Measurements from ENCODE around the gene NLGN2.

Gene NLGN2

DNA sequence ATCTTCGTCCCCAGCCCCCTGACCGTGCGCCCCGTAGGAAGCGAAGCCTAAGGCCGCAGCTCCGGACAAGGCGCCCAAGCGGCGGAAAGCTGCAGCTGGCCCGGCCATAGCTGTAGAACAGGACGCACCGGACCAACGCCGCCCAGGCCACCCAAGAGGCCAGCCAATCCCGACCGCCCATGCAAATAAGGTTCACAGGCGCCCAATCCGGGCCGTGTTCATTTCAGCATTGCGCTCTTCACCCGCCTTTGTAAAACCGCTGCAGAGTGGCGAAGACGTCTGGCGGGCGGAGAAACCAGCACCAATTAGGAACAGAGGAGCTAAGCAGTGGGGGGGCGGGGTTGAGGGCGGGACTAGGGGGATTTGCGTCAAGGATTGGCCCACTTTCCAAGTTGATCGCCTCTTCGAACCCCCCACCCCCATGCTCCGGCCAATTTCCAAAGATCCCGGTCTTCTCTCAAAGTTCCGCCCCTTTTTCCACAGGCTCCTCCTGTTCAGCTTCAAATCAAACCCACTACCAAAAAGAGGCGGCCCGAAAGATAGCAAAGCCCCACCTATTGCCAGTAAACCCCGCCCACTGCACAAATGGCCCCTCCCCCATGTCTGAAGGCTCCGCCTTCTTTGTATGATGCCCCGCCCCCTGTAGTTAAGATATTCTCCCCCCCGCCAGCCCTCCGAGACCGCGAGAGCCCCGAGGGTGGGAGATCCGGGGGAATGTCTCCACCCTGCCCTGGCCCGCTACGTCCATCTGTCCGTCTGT is 3.5 kb upstream of the NLGN2 start, which contains the start of gene TMEM256:
TMEM256 (minus strand) TSS at position 121 of the 760 bp plus-strand sequence; CDS start at position 108, 13 bp downstream.
- Histone ChIP-seq H3K27me3 (ENCODE audit: insufficient read depth, low read length) (peaks cover 9% of the 10 kb centered on the region), H3K27ac (ENCODE audit: low read depth, low read length, poor library complexity, severe bottlenecking) (no peak within 1 kb of the TSS), H3K9me3 (ENCODE audit: low read length) (no peaks in the 10 kb centered on the region), H3K79me2 (ENCODE audit: insufficient read depth, low read length) (no peaks in the 10 kb centered on the region), H3K4me3 (ENCODE audit: low read depth, low read length, poor library complexity, severe bottlenecking) (peak within 1 kb of the TSS; percentile 77), H3K36me3 (ENCODE audit: insufficient read depth, low read length) (no peaks in the 10 kb centered on the region), H3K4me2 (ENCODE audit: low read length) (peak within 1 kb of the TSS; percentile 85), H4K20me1 (ENCODE audit: insufficient read depth, low read length) (no peaks in the 10 kb centered on the region), H3F3A (ENCODE audit: insufficient read depth, low read length) (0 out of 2 replicates have a peak, but pooled peaks cover 3% of the 10 kb centered on the region), H3K9ac (ENCODE audit: low read length) (peak within 1 kb of the TSS; percentile 78), H3K4me1 (ENCODE audit: insufficient read depth, low read length, severe bottlenecking) (peaks cover 15% of the 10 kb centered on the region), H2AFZ (ENCODE audit: low read length) (no peak within 1 kb of the TSS), H3K9me2 (ENCODE audit: low read depth, low read length) (no peaks in the 10 kb centered on the region)
- TF ChIP-seq EZH2 (IDR thresholded peaks at IDR 0.05; ENCODE audit: borderline replicate concordance, low read length) (no peak), CTCF (IDR thresholded peaks at IDR 0.05; ENCODE audit: low read length) (no peak)

DNA sequence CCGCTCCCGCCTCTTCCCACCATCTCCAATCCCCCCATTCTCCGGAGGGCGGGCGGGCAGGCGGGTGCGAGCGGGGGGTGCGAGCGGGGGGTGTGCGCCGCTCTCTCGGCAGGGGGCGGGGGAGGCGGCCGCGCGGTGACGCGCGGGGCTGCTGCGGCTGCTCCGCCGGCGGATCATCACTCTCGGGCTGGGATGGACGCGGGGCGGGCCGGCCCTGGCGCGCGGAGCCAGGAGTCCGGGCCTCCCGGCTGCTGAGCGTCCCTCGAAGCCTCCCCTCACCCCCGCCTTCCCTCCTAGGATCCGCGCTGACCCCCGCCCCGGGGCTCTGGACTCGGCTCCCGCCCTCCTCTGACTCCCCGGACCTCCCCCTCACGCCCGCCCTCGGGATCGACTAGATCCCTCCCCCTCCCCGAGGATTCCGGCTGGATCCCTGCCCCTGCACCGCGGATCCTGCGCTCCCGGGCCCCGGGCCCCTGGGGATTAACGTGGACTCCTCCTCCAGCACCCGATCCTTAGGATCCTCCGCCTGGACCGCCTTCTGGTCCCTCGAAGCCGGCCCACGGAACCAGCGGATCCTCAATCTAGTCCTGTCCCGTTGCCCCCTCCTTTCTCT is 2.8 kb upstream of the NLGN2 start:
- TF ChIP-seq EZH2 (IDR thresholded peaks at IDR 0.05; ENCODE audit: borderline replicate concordance, low read length): no peak
- no peak for TF ChIP-seq CTCF (IDR thresholded peaks at IDR 0.05; ENCODE audit: low read length)
- Histone ChIP-seq H3K9me3 (ENCODE audit: low read length) (no peaks in the 10 kb centered on the region), H3K27me3 (ENCODE audit: insufficient read depth, low read length) (peaks cover 9% of the 10 kb centered on the region), H3K27ac (ENCODE audit: low read depth, low read length, poor library complexity, severe bottlenecking) (no peak overlapping the region), H3K9me2 (ENCODE audit: low read depth, low read length) (no peaks in the 10 kb centered on the region), H3K4me1 (ENCODE audit: insufficient read depth, low read length, severe bottlenecking) (peaks cover 15% of the 10 kb centered on the region), H3F3A (ENCODE audit: insufficient read depth, low read length) (0 out of 2 replicates have a peak, but pooled peaks cover 3% of the 10 kb centered on the region), H3K4me3 (ENCODE audit: low read depth, low read length, poor library complexity, severe bottlenecking) (peak overlapping the region; percentile 77), H3K79me2 (ENCODE audit: insufficient read depth, low read length) (no peaks in the 10 kb centered on the region), H3K4me2 (ENCODE audit: low read length) (peak overlapping the region; percentile 65), H3K9ac (ENCODE audit: low read length) (peak overlapping the region; percentile 48; the same call in 1 of the 2 replicates), H2AFZ (ENCODE audit: low read length) (no peak overlapping the region), H4K20me1 (ENCODE audit: insufficient read depth, low read length) (no peaks in the 10 kb centered on the region), H3K36me3 (ENCODE audit: insufficient read depth, low read length) (no peaks in the 10 kb centered on the region)

DNA sequence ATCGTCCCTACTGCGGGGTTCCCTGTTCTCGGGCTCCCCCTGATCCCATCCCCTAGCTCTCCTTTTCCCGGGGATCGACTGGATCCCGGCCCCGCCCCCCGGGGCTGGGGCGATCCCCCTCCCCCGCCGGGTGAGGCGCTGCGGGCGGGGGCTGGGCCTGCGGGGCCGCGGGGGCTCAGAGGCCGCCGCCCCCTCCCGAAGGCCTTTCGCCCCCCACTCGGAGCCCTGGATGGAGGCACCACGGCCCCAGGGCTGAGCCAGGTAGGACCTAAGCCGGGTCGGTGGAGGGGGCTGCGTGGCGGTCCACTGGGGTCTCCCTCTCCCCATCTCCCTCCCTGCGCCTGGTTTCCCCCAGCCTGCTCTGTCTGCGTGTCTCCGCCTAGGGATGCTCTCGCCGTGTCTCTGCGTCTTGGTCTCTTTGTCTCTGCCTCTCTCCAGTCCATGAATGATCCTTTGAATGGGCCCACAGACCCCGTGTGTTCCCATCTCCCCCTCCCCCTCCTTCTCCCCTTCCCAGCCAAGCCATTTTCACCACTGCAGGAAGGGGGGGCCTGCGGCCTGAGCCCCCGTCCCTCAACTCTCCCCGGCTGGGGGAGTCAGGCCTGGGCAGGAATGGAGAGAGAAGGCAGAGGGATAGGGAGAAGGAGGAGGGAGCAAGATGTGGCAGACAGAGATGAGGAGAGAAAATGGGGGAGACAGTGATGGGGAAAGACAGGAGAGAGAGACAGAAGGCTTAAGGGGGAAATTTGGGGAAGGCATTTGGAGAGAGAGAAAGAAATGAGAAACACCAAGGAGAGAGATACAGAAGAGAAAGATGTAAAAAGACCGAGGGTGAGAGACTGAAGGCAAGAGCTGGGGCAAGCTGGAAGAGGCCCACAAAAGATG is 2.1 kb upstream of the NLGN2 start:
- Histone ChIP-seq H3K27ac (ENCODE audit: low read depth, low read length, poor library complexity, severe bottlenecking) (no peak overlapping the region), H3F3A (ENCODE audit: insufficient read depth, low read length) (0 out of 2 replicates have a peak, but pooled peaks cover 3% of the 10 kb centered on the region), H3K4me2 (ENCODE audit: low read length) (peak overlapping the region; percentile 65), H3K4me1 (ENCODE audit: insufficient read depth, low read length, severe bottlenecking) (peaks cover 15% of the 10 kb centered on the region), H4K20me1 (ENCODE audit: insufficient read depth, low read length) (no peaks in the 10 kb centered on the region), H3K4me3 (ENCODE audit: low read depth, low read length, poor library complexity, severe bottlenecking) (peak overlapping the region; percentile 77), H3K9me3 (ENCODE audit: low read length) (no peaks in the 10 kb centered on the region), H2AFZ (ENCODE audit: low read length) (no peak overlapping the region), H3K27me3 (ENCODE audit: insufficient read depth, low read length) (peaks cover 9% of the 10 kb centered on the region), H3K36me3 (ENCODE audit: insufficient read depth, low read length) (no peaks in the 10 kb centered on the region), H3K9me2 (ENCODE audit: low read depth, low read length) (no peaks in the 10 kb centered on the region), H3K79me2 (ENCODE audit: insufficient read depth, low read length) (no peaks in the 10 kb centered on the region), H3K9ac (ENCODE audit: low read length) (no peak overlapping the region; the same call in 1 of the 2 replicates)
- TF ChIP-seq EZH2 (IDR thresholded peaks at IDR 0.05; ENCODE audit: borderline replicate concordance, low read length) (no peak), CTCF (IDR thresholded peaks at IDR 0.05; ENCODE audit: low read length) (no peak)

Data from OCI-LY1 (cell line).